Activated CD8-positive, alpha-beta T cell treated with anti-CD3 and anti-CD28 coated beads, Interleukin-2, amount 10 ng/mL, durations not matched to agents 7 days and 5 days (primary cell): ENCODE measurements around the gene SPIN4. TPM values are rescaled to one million over a fixed set of nuclear protein-coding genes. Genes with fewer than 3 reads are reported as not detected.

Source experiments
- ATAC-seq: fragments of 150-1000 bp; cut with Tn5 transposase; one replicate; pipeline ENCODE4 v1.10.0; 2021; ENCODE audit warnings: moderate library complexity
- CTCF ChIA-PET: fragments of 350-600 bp; sonication (Branson Sonifier 250); formaldehyde crosslinking; loops from one replicate; lab custom pipeline; 2021; ENCODE audit warnings: antibody characterized with exemption; lab: Charles Lee
- POLR2A ChIA-PET: fragments of 350-600 bp; sonication (Branson Sonifier 250); formaldehyde crosslinking; loops from one replicate; lab custom pipeline; 2021; ENCODE audit warnings: antibody characterized with exemption; lab: Charles Lee
- DNase-seq: peaks from one replicate; pipeline ENCODE4 v3.0.0-alpha.2; 2020
- H3K27ac Mint-ChIP-seq: one replicate; pipeline ENCODE4 v1.8.0; 2021; ENCODE audit warnings: mild to moderate bottlenecking, mixed read lengths
- H3K27me3 Mint-ChIP-seq: one replicate; pipeline ENCODE4 v1.8.0; 2021; ENCODE audit warnings: low read depth, mixed read lengths
- H3K36me3 Mint-ChIP-seq: one replicate; pipeline ENCODE4 v1.8.0; 2021; ENCODE audit warnings: low read depth, mixed read lengths
- H3K4me1 Mint-ChIP-seq: one replicate; pipeline ENCODE4 v1.8.0; 2021; ENCODE audit warnings: low read depth, mixed read lengths
- H3K4me3 Mint-ChIP-seq: one replicate; pipeline ENCODE4 v1.8.0; 2021; ENCODE audit warnings: mild to moderate bottlenecking, mixed read lengths
- H3K9me3 Mint-ChIP-seq: one replicate; pipeline ENCODE4 v1.8.0; 2022; ENCODE audit warnings: mixed read lengths; ENCODE audit not compliant: insufficient read depth
- total RNA-seq, 2 experiments: library from RNA; stranded (reverse); gene quantifications; one replicate each; pipeline ENCODE4 v1.2.3, GENCODE V29; 2021

Gene SPIN4
- total RNA-seq, 2 experiments from 2014 or later: 13.4 to 13.8 TPM

DNA sequence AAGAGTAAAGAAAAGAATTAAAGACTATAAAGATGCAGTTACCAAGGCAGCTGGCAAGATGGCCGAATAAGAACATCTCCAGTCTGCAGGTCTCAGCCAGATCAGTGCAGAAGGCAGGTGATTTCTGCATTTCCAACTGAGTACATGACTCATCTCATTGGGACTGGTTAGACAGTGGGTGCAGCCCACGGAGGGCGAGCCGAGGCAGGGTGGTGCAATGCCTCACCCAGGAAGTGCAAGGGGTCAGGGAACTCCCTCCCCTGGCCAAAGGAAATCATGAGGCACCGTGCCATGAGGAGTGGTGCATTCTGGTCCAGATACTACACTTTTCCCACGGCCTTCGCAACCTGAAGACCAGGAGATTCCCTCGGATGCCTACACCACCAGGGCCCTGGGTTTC is 20.5 kb downstream of the SPIN4 start:
- ChIA-PET CTCF (no interaction called here), POLR2A (no interaction called here)
- Mint-ChIP-seq H3K4me1 (peaks cover 5% of the 10 kb centered on the region), H3K36me3 (peaks cover 30% of the 10 kb centered on the region), H3K27me3 (no peaks in the 10 kb centered on the region), H3K9me3 (no peaks in the 10 kb centered on the region), H3K4me3 (no peak overlapping the region), H3K27ac (no peak overlapping the region)
- DNase-seq (no peak), ATAC-seq (no peak)

- Mint-ChIP-seq H3K9me3 (no peaks in the 10 kb centered on the region), H3K27me3 (no peaks in the 10 kb centered on the region), H3K27ac (no peak overlapping the region), H3K4me1 (peaks cover 5% of the 10 kb centered on the region), H3K4me3 (no peak overlapping the region), H3K36me3 (peaks cover 12% of the 10 kb centered on the region)
- CTCF ChIA-PET: no interaction called here
- ATAC-seq (no peak), DNase-seq (no peak)
- POLR2A ChIA-PET: no interaction called here
These were observed 23.3 kb downstream of the SPIN4 start for GRCh38 chrX:63327788-63328187.

- Mint-ChIP-seq H3K27ac (no peak overlapping the region), H3K36me3 (no peaks in the 10 kb centered on the region), H3K4me3 (no peak overlapping the region), H3K9me3 (no peaks in the 10 kb centered on the region), H3K4me1 (no peaks in the 10 kb centered on the region), H3K27me3 (no peaks in the 10 kb centered on the region)
- CTCF ChIA-PET: no interaction called here
- DNase-seq (no peak), ATAC-seq (no peak)
- POLR2A ChIA-PET: no interaction called here
These were observed 51.5 kb downstream of the SPIN4 start for GRCh38 chrX:63299596-63299995.
